ENCODE measurements around the gene NECTIN1.

NECTIN1 gene

GRCh38 chr11:119712459-119713358 lies 16.3 kb downstream of the NECTIN1 start:
- no peak for DNase-seq (ENCODE audit: low read depth in 2 of 2)

DNA sequence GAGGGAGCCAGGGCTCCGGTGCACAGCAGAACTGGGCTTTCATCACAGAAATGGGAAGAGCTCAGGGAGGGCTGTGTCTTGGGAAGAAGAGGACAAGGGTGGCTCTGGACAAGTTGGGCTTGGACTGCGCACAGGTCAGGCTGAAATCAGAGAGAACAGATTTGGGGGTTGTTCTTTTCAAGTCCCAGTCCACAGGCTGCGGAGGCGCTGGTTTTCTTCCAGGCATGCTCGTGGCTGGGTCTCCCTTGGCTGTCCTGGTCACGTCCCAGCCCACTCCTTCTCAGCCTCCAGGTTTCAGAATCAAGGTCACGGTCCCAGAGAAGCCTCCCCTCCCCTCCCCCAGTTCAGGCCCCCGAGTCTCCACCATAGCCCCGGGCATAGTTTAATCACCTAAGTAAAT lies 17.0 kb downstream of the NECTIN1 start:
- no peak for DNase-seq (ENCODE audit: low read depth in 2 of 2)

GRCh38 chr11:119711476-119711875 lies 17.5 kb downstream of the NECTIN1 start:
- no peak for DNase-seq (ENCODE audit: low read depth in 2 of 2)

GRCh38 chr11:119710417-119710816 lies 18.6 kb downstream of the NECTIN1 start:
- DNase-seq (ENCODE audit: low read depth in 2 of 2) = no peak

GRCh38 chr11:119709638-119710346 lies 19.2 kb downstream of the NECTIN1 start:
- no peak for DNase-seq (ENCODE audit: low read depth in 2 of 2)

DNA sequence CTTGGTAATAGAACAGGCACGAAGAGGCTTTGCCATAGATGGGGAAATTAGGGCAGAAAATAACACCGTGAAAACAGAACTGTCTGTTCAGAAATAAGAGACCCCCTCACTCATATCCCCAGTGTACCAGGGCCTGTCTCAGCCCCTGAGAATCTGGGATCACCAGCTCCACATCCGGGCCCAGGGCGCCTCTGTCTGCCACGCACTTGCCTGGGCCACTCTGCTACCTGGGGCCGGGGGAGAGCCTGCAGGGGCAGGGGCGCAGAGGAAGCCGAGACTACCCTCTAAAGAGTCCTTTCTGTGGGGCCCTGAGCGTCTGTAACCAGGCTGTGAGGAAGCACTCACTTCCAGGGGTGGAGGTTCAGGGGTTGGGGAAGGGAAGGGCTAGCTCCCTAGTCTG lies 19.8 kb downstream of the NECTIN1 start:
- no peak for DNase-seq (ENCODE audit: low read depth in 2 of 2)

- DNase-seq (ENCODE audit: low read depth in 2 of 2) = no peak
These were observed 20.6 kb downstream of the NECTIN1 start for GRCh38 chr11:119708384-119708783.

- DNase-seq (ENCODE audit: low read depth in 2 of 2) = no peak
These were observed 22.1 kb downstream of the NECTIN1 start for GRCh38 chr11:119706887-119707286.

GRCh38 chr11:119706029-119706428 lies 23.0 kb downstream of the NECTIN1 start:
- DNase-seq (ENCODE audit: low read depth in 2 of 2) = no peak

DNA sequence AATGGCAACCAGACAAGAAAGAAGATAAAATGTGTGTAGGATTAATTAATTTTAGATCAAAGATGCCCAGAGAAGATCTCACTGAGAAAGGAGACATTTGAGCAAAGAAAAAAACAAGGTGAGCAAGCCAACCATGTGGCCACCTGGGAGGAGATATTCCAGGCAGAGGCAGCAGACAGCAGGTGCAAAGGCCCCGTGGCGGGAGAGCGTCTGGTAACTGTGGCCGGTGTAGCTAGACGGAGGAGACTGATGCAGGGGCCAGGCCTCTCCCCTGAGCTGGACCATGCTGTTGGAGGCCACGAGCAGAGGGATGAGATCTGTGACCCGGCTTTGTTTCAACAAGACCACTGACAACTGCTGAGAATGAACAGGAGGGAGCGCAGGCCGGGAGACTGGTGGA lies 23.6 kb downstream of the NECTIN1 start:
- DNase-seq (ENCODE audit: low read depth in 2 of 2) = no peak

- no peak for DNase-seq (ENCODE audit: low read depth in 2 of 2)
These were observed 24.2 kb downstream of the NECTIN1 start for GRCh38 chr11:119704849-119705248.

DNA sequence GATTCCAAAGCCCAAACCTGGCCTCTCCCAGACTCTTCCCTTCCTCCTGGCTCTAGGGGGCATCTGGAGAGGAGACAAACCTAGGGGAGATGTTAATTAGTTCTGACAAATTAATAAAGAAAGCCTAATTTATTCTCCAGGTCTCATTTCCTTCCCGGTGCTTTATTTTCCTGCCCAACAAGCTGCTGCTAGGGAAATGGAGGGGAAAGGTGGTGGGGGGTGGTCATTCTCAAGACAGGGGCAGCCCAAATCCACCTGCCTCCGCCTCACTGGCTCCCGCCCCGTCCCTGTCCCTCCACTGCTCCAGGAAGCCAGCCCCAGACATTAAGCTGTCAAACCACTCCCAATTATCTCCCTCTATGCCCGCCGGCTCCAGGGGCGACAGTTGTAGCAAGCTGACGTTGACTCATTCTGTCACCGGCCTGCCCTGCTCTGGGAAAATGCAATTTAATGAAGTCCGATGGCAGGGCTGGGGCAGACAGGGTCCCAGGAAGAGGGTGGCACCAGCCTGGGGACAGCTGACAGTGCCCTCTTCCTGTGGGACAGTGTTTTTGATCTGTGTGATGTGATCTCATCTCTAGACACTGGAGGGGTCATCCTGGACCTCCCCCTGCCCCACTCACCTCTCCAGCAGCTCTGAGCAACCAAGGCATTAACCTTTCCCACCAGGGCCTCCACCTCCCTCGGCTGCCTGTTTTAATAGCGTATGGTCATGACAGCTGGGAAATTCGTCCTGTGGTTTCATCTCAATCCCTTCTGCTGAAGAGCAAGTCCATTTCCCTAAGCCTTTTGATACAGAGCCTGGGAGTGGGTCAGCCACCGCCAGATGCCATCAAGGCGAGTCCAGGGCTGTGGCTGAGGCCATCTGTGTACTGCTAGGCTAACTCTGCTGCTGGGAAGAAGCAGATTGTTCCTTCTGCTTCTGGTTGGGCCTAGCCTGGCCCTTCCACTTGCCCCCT lies 27.1 kb downstream of the NECTIN1 start:
- DNase-seq (ENCODE audit: low read depth in 2 of 2) = no peak

DNA sequence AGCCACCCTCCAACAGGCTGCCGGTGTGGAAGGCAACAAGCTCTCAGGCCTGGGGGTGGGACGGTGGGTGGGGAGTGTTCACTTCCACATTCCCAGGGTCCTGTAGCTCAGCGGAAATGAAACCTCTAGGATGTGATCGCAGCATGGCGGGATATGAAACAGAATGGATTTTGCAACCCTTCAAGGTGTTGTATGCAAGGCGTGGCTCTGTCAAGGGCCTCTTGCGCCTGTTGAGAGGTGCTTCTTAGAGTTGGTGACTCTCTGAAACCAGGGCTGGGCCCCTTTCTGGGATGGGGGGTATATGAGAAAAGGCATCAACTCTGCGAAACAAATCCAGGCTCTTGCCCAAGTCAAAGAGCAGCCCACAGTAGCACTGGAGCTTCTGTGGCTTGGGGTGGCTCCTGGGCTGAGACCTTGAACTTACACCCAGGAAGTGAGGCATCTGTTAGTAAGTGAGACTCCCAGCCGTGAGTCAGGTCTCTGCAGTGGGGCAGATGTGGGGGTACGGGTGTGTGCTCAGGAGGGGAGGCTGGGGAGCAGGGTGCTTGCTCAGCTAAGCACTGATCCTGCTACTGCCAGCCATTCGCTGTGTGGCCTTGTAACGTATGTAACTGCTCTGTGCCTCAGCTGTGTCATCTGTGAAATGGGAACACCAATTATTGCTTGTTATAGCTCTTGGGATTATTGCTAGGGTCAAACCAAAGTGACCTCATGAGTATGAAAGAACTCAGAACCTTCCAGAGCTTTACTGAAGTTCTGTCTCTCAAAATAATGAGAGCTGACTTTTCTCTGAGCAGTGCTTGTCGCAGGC lies 28.3 kb downstream of the NECTIN1 start:
- DNase-seq (ENCODE audit: low read depth in 2 of 2) = no peak

- DNase-seq (ENCODE audit: low read depth in 2 of 2) = no peak
These were observed 29.0 kb downstream of the NECTIN1 start for GRCh38 chr11:119700030-119700429.

GRCh38 chr11:119699227-119699626 lies 29.8 kb downstream of the NECTIN1 start:
- DNase-seq (ENCODE audit: low read depth in 2 of 2) = no peak

DNA sequence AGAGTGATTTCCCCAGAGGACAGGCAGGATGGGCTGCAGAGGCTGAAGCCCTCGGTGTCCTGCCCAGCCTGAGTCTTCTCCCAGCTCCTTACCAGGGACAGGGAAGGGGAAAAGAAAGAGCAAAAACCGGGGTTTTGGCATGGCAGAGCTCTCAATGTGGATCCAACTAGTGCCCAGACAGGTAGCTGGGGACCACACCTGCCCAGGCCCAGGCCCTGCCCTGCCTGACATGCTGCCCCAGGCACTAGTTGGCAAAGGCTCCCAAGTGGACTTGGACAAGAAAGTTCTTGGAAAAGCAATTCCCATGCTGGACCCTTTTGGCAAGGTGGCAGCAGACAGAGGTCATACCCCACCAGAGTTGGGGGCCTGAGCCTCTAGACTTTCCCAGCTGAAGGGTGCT lies 31.1 kb downstream of the NECTIN1 start:
- DNase-seq (ENCODE audit: low read depth in 2 of 2) = no peak

DNA sequence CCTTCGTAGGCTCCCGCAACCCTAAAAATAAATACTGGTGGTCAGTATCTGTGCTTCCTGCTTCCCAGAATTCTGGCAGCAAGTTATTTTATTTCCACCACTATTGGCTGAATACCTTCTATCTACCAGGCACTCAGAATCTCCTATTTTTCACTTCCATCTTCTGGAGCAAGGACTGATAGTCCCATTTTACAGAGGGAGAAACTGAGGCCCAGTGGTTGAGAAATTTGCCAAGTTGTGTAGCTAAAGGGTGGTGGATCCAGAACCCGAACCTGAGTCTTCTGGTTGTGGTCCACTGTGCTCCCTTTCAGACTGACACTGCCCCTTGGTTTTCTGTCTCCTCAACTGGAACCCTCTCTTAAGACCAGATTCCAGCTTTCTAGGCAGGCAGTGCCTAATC lies 31.6 kb downstream of the NECTIN1 start:
- no peak for DNase-seq (ENCODE audit: low read depth in 2 of 2)

DNA sequence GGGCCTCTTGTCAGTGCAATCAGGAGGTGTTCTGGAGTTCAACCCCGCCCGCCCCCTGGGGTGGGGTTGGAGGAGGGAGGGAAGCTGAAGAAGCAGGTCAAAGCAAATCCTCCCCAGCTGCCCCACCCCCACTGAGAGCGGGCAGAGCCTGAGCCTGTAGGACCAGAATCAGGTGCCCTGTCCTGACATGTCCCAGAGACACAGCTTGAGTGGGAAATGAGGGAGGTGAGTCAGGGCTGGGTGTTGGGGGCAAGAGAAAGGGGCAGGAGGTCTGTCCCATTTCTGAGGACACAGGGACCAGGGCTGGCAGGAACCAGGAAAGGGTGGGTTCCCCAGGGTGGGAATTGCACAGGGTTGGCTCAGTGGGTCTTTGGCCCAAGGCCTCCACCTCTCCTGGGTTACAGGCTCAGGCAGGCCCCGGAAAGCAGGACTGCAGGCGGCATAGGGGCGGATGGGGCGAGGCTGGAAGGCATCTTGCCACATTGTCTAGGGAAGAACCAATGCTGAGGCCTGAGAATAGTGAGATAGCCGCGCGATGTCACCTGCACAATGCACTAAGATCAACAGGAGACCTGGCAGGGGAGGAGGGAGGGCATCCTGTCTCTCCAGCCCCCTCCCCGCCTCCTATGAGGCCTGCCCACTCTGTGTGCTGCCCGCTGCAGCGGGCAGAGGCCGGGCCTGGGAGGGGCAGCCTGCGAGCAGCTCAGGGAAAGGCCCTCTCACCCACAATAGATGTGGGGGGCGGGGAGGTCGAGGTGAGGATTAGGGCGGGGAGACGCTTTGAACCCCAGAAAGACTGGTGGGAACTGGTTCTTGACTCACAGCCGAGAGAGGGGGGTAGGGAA lies 32.4 kb downstream of the NECTIN1 start:
- no peak for DNase-seq (ENCODE audit: low read depth in 2 of 2)

DNA sequence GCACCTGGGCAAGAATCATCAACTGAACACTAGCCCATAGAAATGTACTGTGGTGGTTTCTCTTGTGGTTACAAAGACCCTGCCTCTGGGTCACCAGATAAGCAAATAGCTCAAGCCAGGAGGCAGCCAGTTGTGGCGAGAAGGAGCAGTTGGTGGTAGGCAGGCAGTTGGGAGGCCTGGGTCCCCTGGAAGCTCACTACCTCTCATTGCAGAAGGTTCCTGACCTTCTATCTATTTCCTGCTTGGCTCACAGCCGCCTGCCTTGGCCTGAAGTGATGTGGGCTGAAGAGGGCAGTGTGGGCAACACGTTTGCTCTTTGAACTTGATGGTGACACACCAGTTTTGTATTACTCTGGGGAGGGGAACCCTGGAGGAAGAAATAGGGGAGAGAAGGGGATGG lies 34.7 kb downstream of the NECTIN1 start:
- DNase-seq (ENCODE audit: low read depth in 2 of 2) = no peak

DNA sequence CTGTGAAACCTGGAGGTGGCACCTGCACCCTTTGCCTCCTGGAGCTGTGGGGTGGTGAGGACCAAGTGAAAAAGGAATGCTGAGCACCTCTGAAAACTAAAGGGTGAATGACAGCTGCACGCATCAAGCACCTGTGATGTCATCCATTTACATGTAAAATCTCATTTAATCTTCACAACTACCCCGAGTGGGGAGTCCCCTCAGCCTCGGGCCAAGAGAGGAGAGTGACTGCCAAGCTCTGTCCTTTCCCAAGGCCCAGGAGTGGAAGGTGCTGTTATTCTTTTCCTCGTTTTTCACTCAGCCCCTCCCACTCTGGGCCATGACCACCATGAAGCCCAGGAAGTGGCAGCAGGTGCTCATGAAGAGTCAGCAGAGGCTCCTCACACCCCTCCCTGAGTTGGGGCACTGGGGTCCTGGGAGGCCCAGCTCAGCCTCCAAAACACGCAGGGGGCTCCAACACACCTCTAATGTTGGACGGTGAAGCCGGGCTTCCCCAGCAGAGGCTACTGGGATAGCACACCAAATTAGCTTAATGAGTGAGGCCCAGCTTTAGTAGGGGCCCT lies 35.7 kb downstream of the NECTIN1 start:
- no peak for DNase-seq (ENCODE audit: low read depth in 2 of 2)

All from stimulated activated CD8-positive, alpha-beta memory T cell treated with anti-CD3 and anti-CD28 coated beads, Interleukin-15, amount 100 ng/mL, for 4 hours (primary cell).